ENCODE results near the gene STAT1.

DNA sequence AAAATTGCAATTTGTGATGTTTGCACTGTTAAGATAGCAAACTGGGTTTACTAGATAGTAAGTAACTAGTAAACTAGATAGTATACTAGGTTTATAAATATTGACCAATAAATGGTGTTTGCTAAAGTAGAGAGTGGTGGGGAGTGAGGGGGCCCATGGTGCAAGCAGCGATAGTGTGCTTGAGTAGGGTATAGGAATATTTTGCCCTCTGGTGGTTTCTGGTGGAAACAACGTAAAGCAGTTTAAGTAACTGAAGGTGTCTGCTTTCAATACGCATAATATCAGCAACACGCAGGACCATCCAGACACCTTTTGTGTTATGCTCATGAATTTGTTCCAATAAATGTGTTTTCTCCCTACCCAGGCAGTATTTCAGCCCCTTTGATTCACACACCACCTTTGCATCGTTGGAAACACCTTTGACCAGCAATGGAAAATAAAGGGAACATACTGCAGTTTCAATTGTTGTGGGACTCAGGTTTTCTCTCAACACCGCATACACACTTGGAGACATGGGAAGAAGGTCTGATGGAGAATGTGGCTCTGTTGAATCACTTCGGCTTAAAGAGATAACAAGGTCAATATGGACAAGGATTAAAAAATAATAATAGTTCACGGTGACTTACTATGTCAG, 16.7 kb upstream of the STAT1 start:
- TF ChIP-seq RFX5 (IDR thresholded peaks at IDR 0.05; ENCODE audit: low read depth, low read length) (no peak), EP300 (IDR thresholded peaks at IDR 0.05; ENCODE audit: borderline replicate concordance in 1 of 2, control insufficient read depth in 1 of 2, low read depth in 2 of 2, low read length in 2 of 2) (no peak), CREM (IDR thresholded peaks at IDR 0.05; ENCODE audit: low read depth) (no peak), KDM1A (IDR thresholded peaks at IDR 0.05; ENCODE audit: borderline replicate concordance) (no peak), HDGF (IDR thresholded peaks at IDR 0.05) (no peak), SIN3A (IDR thresholded peaks at IDR 0.05; ENCODE audit: low read depth, low read length) (no peak), MTA2 (IDR thresholded peaks at IDR 0.05; ENCODE audit: low read depth) (no peak)
- TF ChIP-seq, protein P1, sequence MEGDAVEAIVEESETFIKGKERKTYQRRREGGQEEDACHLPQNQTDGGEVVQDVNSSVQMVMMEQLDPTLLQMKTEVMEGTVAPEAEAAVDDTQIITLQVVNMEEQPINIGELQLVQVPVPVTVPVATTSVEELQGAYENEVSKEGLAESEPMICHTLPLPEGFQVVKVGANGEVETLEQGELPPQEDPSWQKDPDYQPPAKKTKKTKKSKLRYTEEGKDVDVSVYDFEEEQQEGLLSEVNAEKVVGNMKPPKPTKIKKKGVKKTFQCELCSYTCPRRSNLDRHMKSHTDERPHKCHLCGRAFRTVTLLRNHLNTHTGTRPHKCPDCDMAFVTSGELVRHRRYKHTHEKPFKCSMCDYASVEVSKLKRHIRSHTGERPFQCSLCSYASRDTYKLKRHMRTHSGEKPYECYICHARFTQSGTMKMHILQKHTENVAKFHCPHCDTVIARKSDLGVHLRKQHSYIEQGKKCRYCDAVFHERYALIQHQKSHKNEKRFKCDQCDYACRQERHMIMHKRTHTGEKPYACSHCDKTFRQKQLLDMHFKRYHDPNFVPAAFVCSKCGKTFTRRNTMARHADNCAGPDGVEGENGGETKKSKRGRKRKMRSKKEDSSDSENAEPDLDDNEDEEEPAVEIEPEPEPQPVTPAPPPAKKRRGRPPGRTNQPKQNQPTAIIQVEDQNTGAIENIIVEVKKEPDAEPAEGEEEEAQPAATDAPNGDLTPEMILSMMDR (IDR thresholded peaks at IDR 0.05 in 2 of 3, conservative IDR thresholded peaks at IDR 0.05 in 1 of 3; ENCODE audit: control insufficient read depth in 2 of 3, extremely low read depth in 1 of 3, insufficient read depth in 1 of 3, low read depth in 3 of 3, low read length in 3 of 3), result peak; percentile 62 to 73 (median 69)

All from GM12878 (cell line).